Activated CD4-positive, alpha-beta T cell treated with anti-CD3 and anti-CD28 coated beads, Interleukin-2, amount 50 U/mL, for 4 hours (primary cell): Measurements from ENCODE around the gene ENPP4.
"Not testable (repeated sequence)": the region's sequence is repeated elsewhere in the genome, so short reads cannot be mapped to it uniquely, and the experiment has no call there.

ENCODE experiments used
- DNase-seq, 2 experiments: peaks; one replicate each; pipeline ENCODE4 v3.0.0-alpha.2; 2020

ENPP4 gene

GRCh38 chr6:46134216-46134615 is 4.4 kb downstream of the ENPP4 start:
- no peak for DNase-seq

GRCh38 chr6:46135176-46135575 is 5.4 kb downstream of the ENPP4 start:
- DNase-seq: no peak

GRCh38 chr6:46136831-46137230 is 7.0 kb downstream of the ENPP4 start:
- no peak for DNase-seq

GRCh38 chr6:46137387-46137786 is 7.6 kb downstream of the ENPP4 start:
- DNase-seq: no peak

GRCh38 chr6:46138281-46138680 is 8.5 kb downstream of the ENPP4 start:
- DNase-seq: no peak

- no peak for DNase-seq
Measured at GRCh38 chr6:46144270-46144669, 14.5 kb downstream of the ENPP4 start.

- DNase-seq: not testable (repeated sequence)
Measured at GRCh38 chr6:46149066-46149465, 19.3 kb downstream of the ENPP4 start.

GRCh38 chr6:46156701-46157100 is 26.9 kb downstream of the ENPP4 start:
- DNase-seq: no peak

- no peak for DNase-seq
Measured at GRCh38 chr6:46159229-46159628, 29.4 kb downstream of the ENPP4 start.

- no peak for DNase-seq
Measured at GRCh38 chr6:46160102-46160501, 30.3 kb downstream of the ENPP4 start.

GRCh38 chr6:46170357-46171289 is 40.8 kb downstream of the ENPP4 start, which contains the start of gene ENPP5:
Gene ENPP5, minus strand, starts transcription at chr6:46170980. Its CDS starts 2,718 bp downstream, at chr6:46168262.
- DNase-seq: peak; percentile 44 to 48

GRCh38 chr6:46172176-46172575 is 42.4 kb downstream of the ENPP4 start:
- no peak for DNase-seq

GRCh38 chr6:46174904-46175303 is 45.1 kb downstream of the ENPP4 start:
- DNase-seq: no peak

- no peak for DNase-seq
Measured at GRCh38 chr6:46175446-46175845, 45.7 kb downstream of the ENPP4 start.

GRCh38 chr6:46175976-46176375 is 46.2 kb downstream of the ENPP4 start:
- no peak for DNase-seq

- no peak for DNase-seq
Measured at GRCh38 chr6:46184114-46184513, 54.3 kb downstream of the ENPP4 start.

- DNase-seq: no peak
Measured at GRCh38 chr6:46186583-46186982, 56.8 kb downstream of the ENPP4 start.

- no peak for DNase-seq
Measured at GRCh38 chr6:46189726-46190125, 59.9 kb downstream of the ENPP4 start.

- no peak for DNase-seq
Measured at GRCh38 chr6:46190889-46191288, 61.1 kb downstream of the ENPP4 start.

GRCh38 chr6:46191961-46192360 is 62.2 kb downstream of the ENPP4 start:
- DNase-seq: no peak
